ENCODE data around the gene BTBD16. TPM values are rescaled to one million over a fixed set of nuclear protein-coding genes. Genes with fewer than 3 reads are reported as not detected.

The BTBD16 gene
- total and polyA plus RNA-seq, 9 donors, result 0.42 to 1.8 TPM; not detected in 7

DNA sequence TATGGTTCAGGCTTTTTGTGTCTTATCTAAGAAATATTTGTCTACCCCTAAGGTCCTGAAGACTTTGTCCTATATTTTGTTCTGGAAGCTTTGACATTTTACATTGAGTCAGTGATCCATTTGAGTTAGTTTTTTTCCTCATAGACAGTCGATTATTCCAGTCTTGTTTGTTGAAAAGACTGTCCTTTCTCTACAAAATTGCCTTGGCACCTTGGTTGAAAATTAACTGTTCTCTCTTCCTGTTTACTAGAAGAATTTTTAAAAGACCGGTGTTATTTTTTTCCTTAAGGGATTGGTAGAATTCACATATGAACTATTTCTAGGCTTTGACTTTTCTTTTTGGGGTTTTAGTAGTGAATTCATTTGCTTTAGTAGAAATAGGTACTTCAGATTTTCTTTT lies 115.4 kb downstream of the BTBD16 start:
- intact Hi-C loops (cut with DNase I), result no loop called here
- H3K4me1 ChIP-seq (ENCODE audit: insufficient read depth), result peaks cover 2% of the 10 kb centered on the region
- no peaks in the 10 kb centered on the region for H3K27me3 ChIP-seq
- DNase-seq, result no peak
- H3K9me3 ChIP-seq, result no peaks in the 10 kb centered on the region
- H3K36me3 ChIP-seq, result no peaks in the 10 kb centered on the region
- WGBS, 3 donors, result 62 to 90% (median 86%) methylated on average over 2 of the region's 2 CpGs
- no peak overlapping the region for H3K4me3 ChIP-seq
- H3K27ac ChIP-seq, result no peak overlapping the region
- no peak for TF ChIP-seq EP300 (IDR thresholded peaks at IDR 0.05)
- no peak for TF ChIP-seq POLR2A (IDR thresholded peaks at IDR 0.05)
- TF ChIP-seq, protein P1, sequence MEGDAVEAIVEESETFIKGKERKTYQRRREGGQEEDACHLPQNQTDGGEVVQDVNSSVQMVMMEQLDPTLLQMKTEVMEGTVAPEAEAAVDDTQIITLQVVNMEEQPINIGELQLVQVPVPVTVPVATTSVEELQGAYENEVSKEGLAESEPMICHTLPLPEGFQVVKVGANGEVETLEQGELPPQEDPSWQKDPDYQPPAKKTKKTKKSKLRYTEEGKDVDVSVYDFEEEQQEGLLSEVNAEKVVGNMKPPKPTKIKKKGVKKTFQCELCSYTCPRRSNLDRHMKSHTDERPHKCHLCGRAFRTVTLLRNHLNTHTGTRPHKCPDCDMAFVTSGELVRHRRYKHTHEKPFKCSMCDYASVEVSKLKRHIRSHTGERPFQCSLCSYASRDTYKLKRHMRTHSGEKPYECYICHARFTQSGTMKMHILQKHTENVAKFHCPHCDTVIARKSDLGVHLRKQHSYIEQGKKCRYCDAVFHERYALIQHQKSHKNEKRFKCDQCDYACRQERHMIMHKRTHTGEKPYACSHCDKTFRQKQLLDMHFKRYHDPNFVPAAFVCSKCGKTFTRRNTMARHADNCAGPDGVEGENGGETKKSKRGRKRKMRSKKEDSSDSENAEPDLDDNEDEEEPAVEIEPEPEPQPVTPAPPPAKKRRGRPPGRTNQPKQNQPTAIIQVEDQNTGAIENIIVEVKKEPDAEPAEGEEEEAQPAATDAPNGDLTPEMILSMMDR (IDR thresholded peaks at IDR 0.05), result no peak

DNA sequence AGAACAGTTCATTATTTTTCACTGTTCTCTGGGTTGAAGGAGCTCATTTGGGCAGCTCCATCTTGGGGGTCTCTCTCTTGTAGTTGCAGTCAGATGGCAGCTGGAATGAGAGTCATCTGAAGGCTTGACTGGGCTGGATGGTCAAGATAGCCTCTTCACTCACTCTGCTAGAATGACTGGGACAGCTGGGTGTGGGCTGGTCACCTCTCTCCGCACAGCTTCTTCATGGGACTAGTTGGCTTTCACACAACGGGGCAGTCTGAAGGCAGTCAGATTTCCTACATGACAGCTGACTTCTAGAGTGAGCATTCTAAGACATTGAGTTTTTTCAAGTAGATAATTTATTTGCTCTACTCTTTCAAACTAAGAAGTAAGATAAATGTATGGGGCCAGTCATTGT lies 116.5 kb downstream of the BTBD16 start:
- TF ChIP-seq POLR2A (IDR thresholded peaks at IDR 0.05), result no peak
- TF ChIP-seq, protein P1 (IDR thresholded peaks at IDR 0.05), result no peak
- no peak for TF ChIP-seq EP300 (IDR thresholded peaks at IDR 0.05)
- Histone ChIP-seq H3K4me1 (ENCODE audit: insufficient read depth) (peaks cover 2% of the 10 kb centered on the region), H3K4me3 (no peak overlapping the region)

More for the DNA sequence above, 116.5 kb downstream of the BTBD16 start:
- Histone ChIP-seq H3K36me3 (no peaks in the 10 kb centered on the region), H3K27me3 (no peaks in the 10 kb centered on the region), H3K27ac (no peak overlapping the region), H3K9me3 (no peaks in the 10 kb centered on the region)
- WGBS, 3 donors, result 95 to 98% (median 97%) methylated on average over 2 of the region's 2 CpGs
- intact Hi-C loops (cut with DNase I), result no loop called here
- DNase-seq, result no peak

Small RNA genes within 50 kb of the gene (small RNA-seq; reads per million reads assigned to genes)
- not detected for gene RNU6-728P

Other genes starting within 250 kb of the BTBD16 start
- 10 to 100 TPM; 22.0 to 31.1 (median 28.4) TPM for gene PLEKHA1, start 103.4 kb downstream of the BTBD16 start, total RNA-seq
- 10 to 100 TPM; 16.7 to 19.1 TPM for gene PLEKHA1, start 103.4 kb downstream of the BTBD16 start, polyA plus RNA-seq
- gene ARMS2, start 183.4 kb downstream of the BTBD16 start, total RNA-seq, result not detected
- not detected for gene ARMS2, start 183.4 kb downstream of the BTBD16 start, polyA plus RNA-seq
- gene HTRA1, start 190.3 kb downstream of the BTBD16 start, total RNA-seq, result 100 to 1,000 TPM; 194 to 463 (median 337) TPM
- gene HTRA1, start 190.3 kb downstream of the BTBD16 start, polyA plus RNA-seq, result 100 to 1,000 TPM; 724 to 947 TPM

Data from ovary (tissue), 9 donors.